Calu3 (cell line): Measurements from ENCODE around the gene FGD1. TPM values are rescaled to one million over a fixed set of nuclear protein-coding genes. Genes with fewer than 3 reads are reported as not detected.

ENCODE experiments used
- BruUV-seq: library from RNA; stranded (reverse); fragments of 400-500 nt; replicated peaks from 2 replicates; lab custom pipeline; 2021; lab: Mats Ljungman, UMichigan
- CTCF ChIA-PET: fragments of 300-600 bp; sonication (Branson Sonifier 250); formaldehyde crosslinking; loops from one replicate; lab custom pipeline; 2022; ENCODE audit warnings: antibody characterized with exemption; lab: Charles Lee
- DNase-seq: peaks from one replicate; pipeline ENCODE4 v3.0.0; 2022
- H3K27ac Mint-ChIP-seq: one replicate; pipeline ENCODE4 v1.8.0; 2022; ENCODE audit warnings: mixed read lengths; ENCODE audit not compliant: unreplicated experiment
- H3K27me3 Mint-ChIP-seq: one replicate; pipeline ENCODE4 v1.8.0; 2022; ENCODE audit warnings: mixed read lengths; ENCODE audit not compliant: unreplicated experiment
- H3K36me3 Mint-ChIP-seq: one replicate; pipeline ENCODE4 v1.8.0; 2022; ENCODE audit warnings: mild to moderate bottlenecking, moderate library complexity, mixed read lengths; ENCODE audit not compliant: insufficient read depth, unreplicated experiment
- H3K4me1 Mint-ChIP-seq: one replicate; pipeline ENCODE4 v1.8.0; 2022; ENCODE audit warnings: mild to moderate bottlenecking, low read depth, mixed read lengths; ENCODE audit not compliant: unreplicated experiment
- H3K4me3 Mint-ChIP-seq: one replicate; pipeline ENCODE4 v1.8.0; 2022; ENCODE audit warnings: mild to moderate bottlenecking, low read depth, moderate library complexity, mixed read lengths; ENCODE audit not compliant: unreplicated experiment
- H3K9me3 Mint-ChIP-seq: one replicate; pipeline ENCODE4 v1.8.0; 2022; ENCODE audit warnings: low read depth, mixed read lengths; ENCODE audit not compliant: unreplicated experiment
- CTCF ChIP-seq: fragments of 200-600 bp; IDR thresholded peaks from one replicate; pipeline ENCODE4 v1.8.0; 2022; ENCODE audit warnings: antibody characterized with exemption; ENCODE audit not compliant: unreplicated experiment
- intact Hi-C: fragments of 100-400 bp; cut with micrococcal nuclease; formaldehyde crosslinking; loops from one replicate; pipeline ENCODE4 v1.10.0; 2022; ENCODE audit not compliant: unreplicated experiment
- total RNA-seq: library from RNA; stranded (reverse); gene quantifications from 2 replicates; pipeline ENCODE4 v1.2.3, GENCODE V29; 2022

The FGD1 gene
- total RNA-seq, 1 experiment from 2014 or later: 0.97 TPM

DNA sequence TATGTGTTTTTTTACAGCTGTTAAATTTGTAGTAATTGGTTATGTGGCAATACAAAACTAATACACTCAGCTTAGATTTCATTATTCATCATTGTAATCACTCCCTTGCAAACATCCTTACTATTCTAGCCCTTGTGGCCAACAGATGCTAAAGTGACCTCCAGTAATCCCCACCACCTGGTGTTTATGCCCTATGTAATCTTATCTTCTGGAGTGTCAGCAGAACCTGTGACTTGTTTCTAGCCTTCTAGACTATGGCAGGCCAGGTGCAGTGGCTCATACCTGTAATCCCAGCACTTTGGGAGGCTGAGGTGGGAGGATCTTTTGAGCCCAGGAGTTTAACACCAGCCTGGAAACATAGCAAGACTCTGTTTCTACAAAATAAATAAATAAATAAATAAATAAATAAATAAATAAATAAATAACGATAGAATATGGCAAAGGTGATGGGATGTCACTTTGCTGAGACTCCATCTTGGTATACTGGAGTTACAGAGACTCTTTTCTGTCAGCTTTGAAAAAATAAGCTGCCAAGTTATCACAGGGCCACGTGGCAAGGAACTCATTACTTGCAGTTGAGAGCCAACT is 68.1 kb downstream of the FGD1 start:
- Mint-ChIP-seq H3K27ac (no peak overlapping the region), H3K4me1 (no peaks in the 10 kb centered on the region), H3K9me3 (no peaks in the 10 kb centered on the region), H3K4me3 (no peak overlapping the region), H3K27me3 (peaks cover 31% of the 10 kb centered on the region), H3K36me3 (no peaks in the 10 kb centered on the region)
- BruUV-seq: no TSS peak
- CTCF ChIA-PET: no interaction called here
- intact Hi-C loops: no loop called here
- TF ChIP-seq CTCF: no peak
- no peak for DNase-seq

GRCh38 chrX:54423161-54423888 is 72.7 kb downstream of the FGD1 start:
- DNase-seq: no peak
- no peaks in the 10 kb centered on the region for H3K36me3 Mint-ChIP-seq
- H3K9me3 Mint-ChIP-seq: no peaks in the 10 kb centered on the region
- TF ChIP-seq CTCF: no peak
- intact Hi-C loops: no loop called here
- CTCF ChIA-PET: no interaction called here
- peaks cover 27% of the 10 kb centered on the region for H3K27me3 Mint-ChIP-seq
- H3K27ac Mint-ChIP-seq: no peak overlapping the region
- no peaks in the 10 kb centered on the region for H3K4me1 Mint-ChIP-seq
- no peak overlapping the region for H3K4me3 Mint-ChIP-seq
- BruUV-seq: no TSS peak

GRCh38 chrX:54422168-54422567 is 73.9 kb downstream of the FGD1 start:
- no peak for DNase-seq
- Mint-ChIP-seq H3K27ac (no peak overlapping the region), H3K4me1 (no peaks in the 10 kb centered on the region), H3K27me3 (peaks cover 23% of the 10 kb centered on the region), H3K9me3 (no peaks in the 10 kb centered on the region), H3K4me3 (no peak overlapping the region), H3K36me3 (no peaks in the 10 kb centered on the region)
- CTCF ChIA-PET: no interaction called here
- intact Hi-C loops: no loop called here
- BruUV-seq: no TSS peak
- no peak for TF ChIP-seq CTCF

GRCh38 chrX:54419559-54420302 is 76.3 kb downstream of the FGD1 start:
- Mint-ChIP-seq H3K27me3 (peaks cover 35% of the 10 kb centered on the region), H3K36me3 (no peaks in the 10 kb centered on the region), H3K4me1 (no peaks in the 10 kb centered on the region), H3K9me3 (no peaks in the 10 kb centered on the region), H3K4me3 (no peak overlapping the region), H3K27ac (no peak overlapping the region)
- intact Hi-C loops: no loop called here
- no peak for TF ChIP-seq CTCF
- no peak for DNase-seq
- no TSS peak for BruUV-seq
- CTCF ChIA-PET: no interaction called here
